DMS153 treated with DMSO at 0.1 percent for 48 hours (cell line): ENCODE data around the gene ASB10.

ENCODE experiments used
- DNase-seq: peaks from one replicate; lab custom pipeline; 2025; ENCODE audit not compliant: unreplicated experiment; lab: John Stamatoyannopoulos, UW

The ASB10 gene

GRCh38 chr7:151138153-151138851 lies 48.7 kb downstream of the ASB10 start:
- no peak for DNase-seq

GRCh38 chr7:151137791-151138152 lies 49.3 kb downstream of the ASB10 start:
- DNase-seq, result no peak

- DNase-seq, result no peak
These were observed 49.9 kb downstream of the ASB10 start for GRCh38 chr7:151137076-151137675.

GRCh38 chr7:151135866-151136843 lies 50.9 kb downstream of the ASB10 start:
- DNase-seq, result no peak

GRCh38 chr7:151135525-151135845 lies 51.6 kb downstream of the ASB10 start:
- DNase-seq, result no peak

- no peak for DNase-seq
These were observed 52.1 kb downstream of the ASB10 start for GRCh38 chr7:151134743-151135524.

- no peak for DNase-seq
These were observed 52.9 kb downstream of the ASB10 start for GRCh38 chr7:151133986-151134742.

GRCh38 chr7:151133266-151133985 lies 53.6 kb downstream of the ASB10 start:
- DNase-seq, result no peak

- DNase-seq, result no peak
These were observed 54.4 kb downstream of the ASB10 start for GRCh38 chr7:151132461-151133205.

GRCh38 chr7:151131592-151132293 lies 55.3 kb downstream of the ASB10 start:
- no peak for DNase-seq

GRCh38 chr7:151131224-151131591 lies 55.8 kb downstream of the ASB10 start:
- DNase-seq, result no peak

- no peak for DNase-seq
These were observed 56.3 kb downstream of the ASB10 start for GRCh38 chr7:151130741-151131157.

- DNase-seq, result no peak
These were observed 57.0 kb downstream of the ASB10 start for GRCh38 chr7:151129960-151130591.

- DNase-seq, result no peak
These were observed 57.7 kb downstream of the ASB10 start for GRCh38 chr7:151129117-151129959.

- no peak for DNase-seq
These were observed 58.3 kb downstream of the ASB10 start for GRCh38 chr7:151128716-151129115.

- DNase-seq, result no peak
These were observed 58.9 kb downstream of the ASB10 start for GRCh38 chr7:151128144-151128543.

GRCh38 chr7:151126491-151127137 lies 60.4 kb downstream of the ASB10 start:
- no peak for DNase-seq
